SW 1271 (cell line): ENCODE data around the gene RNF224.
A peak's percentile ranks its signal among the peaks of the same experiment; 100 is the strongest.
"Not testable (repeated sequence)": the region's sequence is repeated elsewhere in the genome, so short reads cannot be mapped to it uniquely, and the experiment has no call there.

Experiments used
- DNase-seq, 2 experiments: peaks; one replicate each; lab custom pipeline; 2025; lab: John Stamatoyannopoulos, UW

RNF224 gene

GRCh38 chr9:137228506-137228967 lies 1.2 kb downstream of the RNF224 start:
- no peak for DNase-seq

- no peak for DNase-seq
Observed at GRCh38 chr9:137228968-137229896, 1.9 kb downstream of the RNF224 start.

- no peak for DNase-seq
Observed at GRCh38 chr9:137229903-137230704, 2.8 kb downstream of the RNF224 start.

GRCh38 chr9:137230705-137231371 lies 3.5 kb downstream of the RNF224 start, which contains the start of gene SLC34A3:
Gene SLC34A3, plus strand, starts transcription at chr9:137230901. Its CDS starts 802 bp downstream, at chr9:137231703.
- DNase-seq, result no peak

- DNase-seq, result no peak
Observed at GRCh38 chr9:137231372-137232039, 4.2 kb downstream of the RNF224 start.

- no peak for DNase-seq
Observed at GRCh38 chr9:137232101-137232500, 4.8 kb downstream of the RNF224 start.

GRCh38 chr9:137232510-137232909 lies 5.2 kb downstream of the RNF224 start:
- no peak for DNase-seq

- DNase-seq, result no peak
Observed at GRCh38 chr9:137233143-137233980, 6.1 kb downstream of the RNF224 start.

GRCh38 chr9:137234055-137234697 lies 6.9 kb downstream of the RNF224 start:
- no peak for DNase-seq

GRCh38 chr9:137234758-137235423 lies 7.6 kb downstream of the RNF224 start:
- no peak for DNase-seq

- DNase-seq, result no peak
Observed at GRCh38 chr9:137235424-137236237, 8.3 kb downstream of the RNF224 start.

- peak; percentile 64 to 76 for DNase-seq
Observed at GRCh38 chr9:137236238-137236935, 9.1 kb downstream of the RNF224 start.

GRCh38 chr9:137236936-137237421 lies 9.7 kb downstream of the RNF224 start:
- no peak for DNase-seq

- DNase-seq, result peak in 1 of 2 experiments; percentile 29
Observed at GRCh38 chr9:137237759-137238726, 10.7 kb downstream of the RNF224 start.

GRCh38 chr9:137239541-137240200 lies 12.4 kb downstream of the RNF224 start:
- not testable (repeated sequence) for DNase-seq

- DNase-seq, result peak in 1 of 2 experiments; percentile 70
Observed at GRCh38 chr9:137240318-137240840, 13.1 kb downstream of the RNF224 start.
